ENCODE results near the gene SMIM13. TPM values are rescaled to one million over a fixed set of nuclear protein-coding genes. Genes with fewer than 3 reads are reported as not detected.
A peak's percentile ranks its signal among the peaks of the same experiment; 100 is the strongest.

The SMIM13 gene
- polyA plus RNA-seq, 2 of the 4 experiments (the other 2 are of a cell fraction), result 12.7 to 12.8 TPM

GRCh38 chr6:11043961-11044711, 49.5 kb upstream of the SMIM13 start, which contains the start of gene ELOVL2 (continued):
- TF ChIP-seq SMC3 (IDR thresholded peaks at IDR 0.05), result peak; percentile 91
- no peak for TF ChIP-seq HEYL (CRISPR knock-in tag; IDR thresholded peaks at IDR 0.05)
- TF ChIP-seq NFE2L2 (conservative IDR thresholded peaks at IDR 0.05; ENCODE audit: low read length), result no peak
- TF ChIP-seq HOXA7 (CRISPR knock-in tag; IDR thresholded peaks at IDR 0.05), result no peak
- TF ChIP-seq ZC3H11A (IDR thresholded peaks at IDR 0.05), result no peak
- TF ChIP-seq, protein P1, sequence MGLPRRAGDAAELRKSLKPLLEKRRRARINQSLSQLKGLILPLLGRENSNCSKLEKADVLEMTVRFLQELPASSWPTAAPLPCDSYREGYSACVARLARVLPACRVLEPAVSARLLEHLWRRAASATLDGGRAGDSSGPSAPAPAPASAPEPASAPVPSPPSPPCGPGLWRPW (IDR thresholded peaks at IDR 0.05), result no peak
- no peak for TF ChIP-seq GATA3 (IDR thresholded peaks at IDR 0.05; ENCODE audit: borderline replicate concordance)
- no peak for TF ChIP-seq PHF8 (IDR thresholded peaks at IDR 0.05; ENCODE audit: borderline replicate concordance, low read depth)
- TF ChIP-seq CHD2 (IDR thresholded peaks at IDR 0.05; ENCODE audit: low read length, partially characterized antibody), result no peak
- TF ChIP-seq HOXB13 (CRISPR knock-in tag; IDR thresholded peaks at IDR 0.05; ENCODE audit: low read depth), result no peak
- no peak for TF ChIP-seq NR3C1 (IDR thresholded peaks at IDR 0.05)
- TF ChIP-seq, protein P2, sequence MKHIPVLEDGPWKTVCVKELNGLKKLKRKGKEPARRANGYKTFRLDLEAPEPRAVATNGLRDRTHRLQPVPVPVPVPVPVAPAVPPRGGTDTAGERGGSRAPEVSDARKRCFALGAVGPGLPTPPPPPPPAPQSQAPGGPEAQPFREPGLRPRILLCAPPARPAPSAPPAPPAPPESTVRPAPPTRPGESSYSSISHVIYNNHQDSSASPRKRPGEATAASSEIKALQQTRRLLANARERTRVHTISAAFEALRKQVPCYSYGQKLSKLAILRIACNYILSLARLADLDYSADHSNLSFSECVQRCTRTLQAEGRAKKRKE (CRISPR knock-in tag; IDR thresholded peaks at IDR 0.05; ENCODE audit: low read depth), result no peak
- no peak for TF ChIP-seq NPAS2 (CRISPR knock-in tag; IDR thresholded peaks at IDR 0.05; ENCODE audit: borderline replicate concordance)
- TF ChIP-seq PBX3 (IDR thresholded peaks at IDR 0.05), result no peak
- TF ChIP-seq ZFP36 (IDR thresholded peaks at IDR 0.05; ENCODE audit: borderline replicate concordance, partially characterized antibody), result no peak
- no peak for TF ChIP-seq RARB (CRISPR knock-in tag; IDR thresholded peaks at IDR 0.05)
- TF ChIP-seq CTCF (IDR thresholded peaks at IDR 0.05), result peak; percentile 99
- TF ChIP-seq BCL3 (IDR thresholded peaks at IDR 0.05), result no peak
- no peak for TF ChIP-seq CBX8 (IDR thresholded peaks at IDR 0.05)
- no peak for TF ChIP-seq SREBF2 (IDR thresholded peaks at IDR 0.05)
- no peak for TF ChIP-seq EHF (CRISPR knock-in tag; IDR thresholded peaks at IDR 0.05)
- TF ChIP-seq FOXS1 (CRISPR knock-in tag; IDR thresholded peaks at IDR 0.05), result no peak
- no peak; the same call in 1 of the 2 replicates for TF ChIP-seq MAZ (IDR thresholded peaks at IDR 0.05; ENCODE audit: borderline replicate concordance, low read depth, low read length)

- Histone ChIP-seq H3K4me3 (peak overlapping the region; percentile 97), H3K4me1 (peaks cover 11% of the 10 kb centered on the region; the same call in 2 of the 3 replicates), H3K9me3 (no peaks in the 10 kb centered on the region; the same call in 2 of the 3 replicates), H3K4me2 (peak overlapping the region; percentile 92), H3K27ac (peak overlapping the region; percentile 82 to 95)
- CTCF ChIA-PET, result interaction anchor here (1.0 to 1.7 kb wide), 2 partner anchors 22 to 93 kb away, joined by 3 to 6 read pairs; no protein-coding TSS in a partner anchor
- FAIRE-seq (no peak), ATAC-seq (peak in 1 of 2 experiments; percentile 17; a peak in 1 of 6 replicates), DNase-seq (ENCODE audit: low read depth in 1 of 2, low spot score in 1 of 2) (no peak)
- POLR2A ChIA-PET, result no interaction called here
- 69% methylated on average over 19 of the region's 23 CpGs for WGBS (ENCODE audit: missing lambda C conversion rate)
- TF ChIP-seq CTCF (IDR thresholded peaks at IDR 0.05), result peak; percentile 43; the same call in 2 of the 3 replicates
- no peak for TF ChIP-seq SMC3 (IDR thresholded peaks at IDR 0.05)
These were observed 48.9 kb upstream of the SMIM13 start for GRCh38 chr6:11044712-11045167.

All from A549 (cell line).